Erythroblast (primary cell): ENCODE data around the gene FHDC1.

Experiments
- GATA1 ChIP-seq: IDR thresholded peaks from 2 replicates; pipeline ENCODE4 v1.6.1; 2011; ENCODE audit warnings: low read depth, mild to moderate bottlenecking, control low read depth, low read length, moderate library complexity
- POLR2A ChIP-seq: IDR thresholded peaks from 2 replicates; pipeline ENCODE4 v1.6.1; 2011; ENCODE audit warnings: mild to moderate bottlenecking, low read length

DNA sequence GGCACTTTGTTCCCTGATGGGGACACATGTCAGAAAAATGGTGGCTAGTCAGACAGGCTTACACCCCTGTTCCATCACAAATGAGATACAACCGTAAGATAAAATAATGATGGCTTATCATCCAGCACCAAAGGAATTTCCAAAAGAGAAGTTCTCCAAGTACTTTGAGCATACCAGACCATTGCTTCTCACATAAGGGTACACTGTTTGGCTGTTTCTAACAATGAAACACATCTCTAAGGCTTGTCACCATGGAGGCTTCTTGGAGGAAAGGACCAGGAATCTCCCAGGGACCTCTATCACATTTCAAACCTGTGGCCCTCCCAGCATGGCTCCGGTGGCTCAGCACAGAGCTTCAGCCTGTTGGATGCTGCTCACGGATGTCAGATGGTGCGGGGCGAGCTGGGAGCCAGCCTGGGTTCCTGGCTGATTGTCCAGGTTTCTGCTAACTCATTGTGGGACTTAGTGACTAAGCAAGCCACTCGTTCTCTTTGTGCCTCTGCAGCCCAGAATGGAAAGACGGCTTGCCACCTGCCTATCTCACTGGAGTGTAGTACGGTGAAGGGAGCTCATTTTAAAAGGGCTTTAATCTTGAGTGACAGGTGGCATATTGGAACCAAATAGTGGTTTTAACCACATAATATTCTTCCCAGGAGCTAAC is 54.5 kb downstream of the FHDC1 start:
- TF ChIP-seq POLR2A (peak; percentile 35), GATA1 (no peak)
